ENCODE data around the gene RRAS. TPM values are rescaled to one million over a fixed set of nuclear protein-coding genes. Genes with fewer than 3 reads are reported as not detected.

Gene RRAS
- total RNA-seq, 1 donor from 2014 or later, result 28.6 TPM

DNA sequence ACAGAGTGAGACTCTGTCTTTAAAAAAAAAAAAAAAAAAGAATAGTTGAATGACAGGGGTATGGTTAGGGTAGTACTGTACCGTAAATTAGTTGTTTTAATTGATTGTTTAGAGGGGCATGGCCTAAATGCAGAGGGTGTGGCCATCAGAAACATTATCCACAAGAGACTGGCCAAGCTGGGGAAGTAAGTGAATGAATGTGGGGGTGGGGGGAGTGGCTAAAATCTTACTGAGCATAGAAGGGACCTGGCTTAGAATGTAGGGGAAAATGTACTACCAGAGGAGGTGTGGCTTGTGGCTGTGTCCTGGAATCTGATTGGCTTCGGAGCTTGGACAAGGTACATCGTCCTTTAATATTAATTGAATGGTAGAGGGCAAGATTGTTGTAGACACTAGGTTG, 29.6 kb upstream of the RRAS start:
- Mint-ChIP-seq H3K4me3 (no peak overlapping the region), H3K27me3 (ENCODE audit: low read depth) (no peaks in the 10 kb centered on the region), H3K4me1 (peaks cover 31% of the 10 kb centered on the region), H3K36me3 (peaks cover 6% of the 10 kb centered on the region), H3K9me3 (no peaks in the 10 kb centered on the region), H3K27ac (no peak overlapping the region)
- TF ChIP-seq, protein P1, sequence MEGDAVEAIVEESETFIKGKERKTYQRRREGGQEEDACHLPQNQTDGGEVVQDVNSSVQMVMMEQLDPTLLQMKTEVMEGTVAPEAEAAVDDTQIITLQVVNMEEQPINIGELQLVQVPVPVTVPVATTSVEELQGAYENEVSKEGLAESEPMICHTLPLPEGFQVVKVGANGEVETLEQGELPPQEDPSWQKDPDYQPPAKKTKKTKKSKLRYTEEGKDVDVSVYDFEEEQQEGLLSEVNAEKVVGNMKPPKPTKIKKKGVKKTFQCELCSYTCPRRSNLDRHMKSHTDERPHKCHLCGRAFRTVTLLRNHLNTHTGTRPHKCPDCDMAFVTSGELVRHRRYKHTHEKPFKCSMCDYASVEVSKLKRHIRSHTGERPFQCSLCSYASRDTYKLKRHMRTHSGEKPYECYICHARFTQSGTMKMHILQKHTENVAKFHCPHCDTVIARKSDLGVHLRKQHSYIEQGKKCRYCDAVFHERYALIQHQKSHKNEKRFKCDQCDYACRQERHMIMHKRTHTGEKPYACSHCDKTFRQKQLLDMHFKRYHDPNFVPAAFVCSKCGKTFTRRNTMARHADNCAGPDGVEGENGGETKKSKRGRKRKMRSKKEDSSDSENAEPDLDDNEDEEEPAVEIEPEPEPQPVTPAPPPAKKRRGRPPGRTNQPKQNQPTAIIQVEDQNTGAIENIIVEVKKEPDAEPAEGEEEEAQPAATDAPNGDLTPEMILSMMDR (IDR thresholded peaks at IDR 0.05; ENCODE audit: unreplicated experiment), result no peak
- DNase-seq (ENCODE audit: low spot score in 2 of 2, unreplicated experiment in 2 of 2), result no peak

DNA sequence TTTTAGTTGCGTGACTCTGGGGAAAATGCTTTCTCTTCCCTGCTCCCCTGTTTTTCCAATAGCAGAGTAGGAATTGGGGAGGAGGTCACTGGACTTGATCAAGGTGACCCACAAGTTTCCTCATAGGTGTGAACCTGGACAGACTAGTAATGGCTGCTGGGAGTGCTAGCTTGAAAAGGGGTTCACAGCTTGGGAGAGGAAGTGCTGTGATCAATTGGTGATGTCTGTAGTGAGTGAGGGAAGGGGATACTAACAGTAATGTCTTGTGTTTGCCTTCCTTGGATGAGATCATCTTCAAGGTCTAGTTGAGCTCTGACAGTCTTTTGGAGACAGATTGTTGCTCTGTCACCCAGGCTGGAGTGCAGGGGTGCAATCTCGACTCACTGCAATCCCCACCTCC, 27.5 kb upstream of the RRAS start:
- Mint-ChIP-seq H3K27me3 (ENCODE audit: low read depth) (no peaks in the 10 kb centered on the region), H3K27ac (peak overlapping the region; percentile 67), H3K36me3 (peaks cover 12% of the 10 kb centered on the region), H3K4me1 (peaks cover 46% of the 10 kb centered on the region), H3K4me3 (peak overlapping the region; percentile 89), H3K9me3 (no peaks in the 10 kb centered on the region)
- DNase-seq (ENCODE audit: low spot score in 2 of 2, unreplicated experiment in 2 of 2), result no peak
- TF ChIP-seq, protein P1 (IDR thresholded peaks at IDR 0.05; ENCODE audit: unreplicated experiment), result no peak

DNA sequence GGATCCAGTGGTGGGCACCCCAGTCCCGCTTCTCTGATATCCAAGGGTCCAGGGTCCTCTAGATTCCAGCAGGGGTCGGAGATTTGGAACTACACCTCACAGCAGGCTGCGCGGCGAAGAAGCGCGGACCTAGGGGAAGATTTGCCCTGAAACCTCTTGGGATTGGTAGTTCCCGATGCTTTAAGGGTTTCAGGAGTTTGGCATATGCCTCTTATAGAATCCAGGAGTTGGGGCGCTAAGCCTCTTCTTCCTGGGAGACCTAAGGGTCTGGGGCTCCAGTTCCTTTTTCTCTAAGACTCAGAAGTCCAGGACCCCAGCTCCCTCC, 26.1 kb upstream of the RRAS start:
- Mint-ChIP-seq H3K4me1 (peaks cover 38% of the 10 kb centered on the region), H3K27me3 (ENCODE audit: low read depth) (no peaks in the 10 kb centered on the region), H3K27ac (peak overlapping the region; percentile 95), H3K9me3 (no peaks in the 10 kb centered on the region), H3K4me3 (peak overlapping the region; percentile 89), H3K36me3 (peaks cover 10% of the 10 kb centered on the region)
- no peak for DNase-seq (ENCODE audit: low spot score in 2 of 2, unreplicated experiment in 2 of 2)
- TF ChIP-seq, protein P1 (IDR thresholded peaks at IDR 0.05; ENCODE audit: unreplicated experiment), result no peak

DNA sequence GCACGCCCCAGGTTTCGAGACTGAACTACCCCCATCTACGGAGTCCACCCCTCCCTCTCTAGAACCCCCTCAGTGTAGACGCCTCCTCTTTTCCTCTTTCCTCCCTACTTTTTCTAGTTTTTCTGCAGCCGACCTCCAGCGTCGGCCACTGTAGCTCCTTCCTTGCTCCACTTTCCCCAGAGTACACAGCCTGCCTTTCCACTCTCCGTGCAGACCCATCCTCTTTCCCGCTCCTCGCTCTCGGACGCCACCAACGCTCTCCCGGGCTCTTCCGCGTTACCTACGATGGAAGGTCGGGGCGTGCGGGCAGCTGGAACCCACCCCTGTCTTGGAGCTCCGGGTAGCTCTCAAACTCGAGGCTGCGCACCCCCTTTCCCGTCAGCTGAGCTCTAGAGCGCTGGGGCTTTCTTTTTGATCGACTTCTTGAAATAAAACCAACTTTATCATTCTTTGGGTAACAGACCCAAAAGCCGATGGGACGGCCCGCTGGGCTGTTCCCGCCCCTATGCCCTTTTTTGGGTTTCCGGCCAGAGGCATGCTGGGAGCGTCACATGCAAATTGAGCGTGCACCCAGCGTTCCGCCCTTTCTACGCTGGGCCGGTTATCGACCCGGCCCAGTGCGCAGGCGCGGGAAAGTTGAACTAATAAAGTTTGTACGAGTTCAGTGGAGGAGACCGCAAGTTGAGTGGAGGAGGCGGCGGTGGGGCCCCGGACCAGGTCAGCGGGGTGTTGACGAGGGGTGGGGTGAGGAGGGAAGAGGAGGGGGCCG, 25.6 kb upstream of the RRAS start, which contains the start of the genes BCL2L12 and IRF3:
Gene BCL2L12, plus strand, starts transcription at position 583 of the 769 bp plus-strand sequence. CDS start 760 bp downstream, outside the sequence.
Gene IRF3, minus strand, starts transcription at position 507 of the 769 bp plus-strand sequence. CDS start 1,019 bp downstream, outside the sequence.
- TF ChIP-seq, protein P1 (IDR thresholded peaks at IDR 0.05; ENCODE audit: unreplicated experiment), result no peak
- peaks cover 38% of the 10 kb centered on the region for H3K4me1 Mint-ChIP-seq
- H3K36me3 Mint-ChIP-seq, result peaks cover 11% of the 10 kb centered on the region
- no peaks in the 10 kb centered on the region for H3K27me3 Mint-ChIP-seq (ENCODE audit: low read depth)
- H3K4me3 Mint-ChIP-seq, result peak within 1 kb of the TSS; percentile 89
- DNase-seq (ENCODE audit: low spot score in 2 of 2, unreplicated experiment in 2 of 2), result peak; percentile 97 to 98
- no peaks in the 10 kb centered on the region for H3K9me3 Mint-ChIP-seq
- H3K27ac Mint-ChIP-seq, result peak within 1 kb of the TSS; percentile 95

DNA sequence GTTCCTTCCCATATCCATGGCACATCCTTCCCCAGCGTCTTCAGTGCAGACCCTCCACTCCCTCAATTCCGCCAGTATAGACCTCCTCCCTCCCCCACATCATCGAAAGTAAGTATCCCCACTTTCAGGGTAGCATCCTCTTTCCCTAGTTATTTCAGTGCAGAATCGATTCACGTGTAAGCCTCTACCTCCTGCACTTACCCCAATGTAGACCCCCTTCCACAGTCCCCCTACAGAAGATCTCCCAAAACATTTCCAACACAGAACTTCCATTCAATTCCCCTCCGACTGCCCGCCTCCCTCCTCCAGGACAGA, 25.1 kb upstream of the RRAS start:
- H3K36me3 Mint-ChIP-seq, result peaks cover 17% of the 10 kb centered on the region
- peak overlapping the region; percentile 89 for H3K4me3 Mint-ChIP-seq
- peak overlapping the region; percentile 95 for H3K27ac Mint-ChIP-seq
- H3K9me3 Mint-ChIP-seq, result no peaks in the 10 kb centered on the region
- no peaks in the 10 kb centered on the region for H3K27me3 Mint-ChIP-seq (ENCODE audit: low read depth)
- TF ChIP-seq, protein P1 (IDR thresholded peaks at IDR 0.05; ENCODE audit: unreplicated experiment), result no peak
- H3K4me1 Mint-ChIP-seq, result peaks cover 38% of the 10 kb centered on the region
- no peak for DNase-seq (ENCODE audit: low spot score in 2 of 2, unreplicated experiment in 2 of 2)
